K562 (cell line): ENCODE results near the gene TOX3. TPM values are rescaled to one million over a fixed set of nuclear protein-coding genes. Genes with fewer than 3 reads are reported as not detected.

Experiments used
- CHCHD3 ChIP-seq: fragments of 250-450 bp; sonication (Bioruptor Pico); IDR thresholded peaks from 2 replicates; pipeline ENCODE4 v2.1.2; 2022; ENCODE audit warnings: mild to moderate bottlenecking
- CREBBP ChIP-seq: IDR thresholded peaks from one replicate; pipeline ENCODE4 v1.6.1; 2012; ENCODE audit warnings: low read depth, mild to moderate bottlenecking, control low read depth, inconsistent platforms, low read length
- MBD2 ChIP-seq: sonication (generic); IDR thresholded peaks from 2 replicates; pipeline ENCODE4 v1.6.1; 2016; ENCODE audit warnings: low read depth, borderline replicate concordance
- NONO ChIP-seq, 2 experiments: fragments of 200-400 bp in 1 of 2; fragments of 450-650 bp in 1 of 2; formaldehyde crosslinking in 1 of 2; IDR thresholded peaks; 2 replicates each; pipeline ENCODE4 v1.6.1; 2017; ENCODE audit warnings: low read depth in 2 of 2, mild to moderate bottlenecking in 2 of 2, moderate library complexity in 2 of 2, low read length in 1 of 2
- TAF1 ChIP-seq: IDR thresholded peaks from 2 replicates; pipeline ENCODE4 v1.6.1; 2011; ENCODE audit warnings: mild to moderate bottlenecking, low read length, moderate library complexity; ENCODE audit not compliant: insufficient read depth, control insufficient read depth, severe bottlenecking; ENCODE audit errors: extremely low read depth
- TOE1 ChIP-seq, 2 experiments: fragments of 450-650 bp in 1 of 2; sonication (generic) in 1 of 2; formaldehyde crosslinking in 1 of 2; IDR thresholded peaks; 2 replicates each; pipeline versions ENCODE4 v1.7.1 to v1.8.0; 2016 to 2022; ENCODE audit warnings: borderline replicate concordance in 2 of 2, mild to moderate bottlenecking in 2 of 2, antibody characterized with exemption in 1 of 2, inconsistent platforms in 1 of 2, low read depth in 1 of 2, missing genetic modification reagents in 1 of 2, moderate library complexity in 1 of 2
- ZNF57 ChIP-seq: fragments of 450-650 bp; formaldehyde crosslinking; IDR thresholded peaks from 2 replicates; pipeline ENCODE4 v1.4.0; 2020; ENCODE audit warnings: mild to moderate bottlenecking, moderate library complexity
- ZNF77 ChIP-seq: fragments of 250-450 bp; sonication (Bioruptor Pico); IDR thresholded peaks from 2 replicates; pipeline ENCODE4 v1.5.0; 2020
- ZSCAN29 ChIP-seq: fragments of 450-650 bp; IDR thresholded peaks from 2 replicates; pipeline ENCODE4 v1.6.1; 2017
- polyA plus RNA-seq, 8 experiments: library from polyadenylated mRNA; depleted of rRNA in 4 of 8; stranded (reverse) in 5 of 8; unstranded in 3 of 8; fragments of >200 nt; fragmentation: Nextera tagmentation in 2 of 8; fragmentation: Illumina TruSeq in 1 of 8; extraction: Ambion mirVana in 2 of 8; extraction: Trizol in 1 of 8; gene quantifications; 2 replicates each; pipeline versions ENCODE4 v1.2.1 to v1.2.3, GENCODE V29; 2011 to 2014; ENCODE audit warnings: inconsistent platforms in 1 of 8, missing spikeins in 1 of 8
- total RNA-seq, 7 experiments: library from RNA; depleted of rRNA in 6 of 7; stranded (reverse); fragments of >200 nt in 6 of 7; fragmentation: Illumina TruSeq in 2 of 7; extraction: Trizol in 2 of 7; gene quantifications; 2 replicates each; pipeline versions ENCODE4 v1.2.1 to v1.2.3, GENCODE V29; 2011 to 2021; ENCODE audit warnings: low replicate concordance in 1 of 7
- TF ChIP-seq, protein P1 (sequence below): fragments of 250-450 bp; sonication (Bioruptor Pico); IDR thresholded peaks from 2 replicates; pipeline ENCODE4 v1.5.0; 2022; ENCODE audit warnings: mild to moderate bottlenecking
- TF ChIP-seq, protein P2 (sequence below): sonication (generic); formaldehyde crosslinking; IDR thresholded peaks from 2 replicates; pipeline ENCODE4 v1.8.0; 2022; ENCODE audit warnings: mild to moderate bottlenecking, missing genetic modification reagents

Gene TOX3
- total and polyA plus RNA-seq, 9 of the 15 experiments (the other 6 are each of a cell fraction or from before 2014, with no cell fraction given): not detected

DNA sequence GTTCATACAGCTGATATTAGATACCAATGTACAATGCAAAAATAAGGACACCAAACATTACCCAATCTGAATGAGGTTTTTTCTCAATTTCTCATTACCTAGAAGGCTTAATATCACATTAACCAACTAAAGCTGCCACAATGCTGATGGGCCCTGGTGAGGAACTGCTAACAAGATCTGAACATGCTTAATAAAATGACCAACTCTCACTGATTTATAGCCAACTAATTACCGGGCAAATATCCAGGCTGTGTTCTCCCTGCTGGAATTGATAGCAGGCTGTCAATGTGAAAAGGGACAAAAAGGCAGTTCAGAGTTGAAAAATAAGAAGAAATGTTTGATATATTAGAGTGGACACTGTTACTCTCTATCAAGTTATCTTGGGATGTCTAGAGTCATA, 124.6 kb downstream of the TOX3 start (continued):
- TF ChIP-seq, protein P1, sequence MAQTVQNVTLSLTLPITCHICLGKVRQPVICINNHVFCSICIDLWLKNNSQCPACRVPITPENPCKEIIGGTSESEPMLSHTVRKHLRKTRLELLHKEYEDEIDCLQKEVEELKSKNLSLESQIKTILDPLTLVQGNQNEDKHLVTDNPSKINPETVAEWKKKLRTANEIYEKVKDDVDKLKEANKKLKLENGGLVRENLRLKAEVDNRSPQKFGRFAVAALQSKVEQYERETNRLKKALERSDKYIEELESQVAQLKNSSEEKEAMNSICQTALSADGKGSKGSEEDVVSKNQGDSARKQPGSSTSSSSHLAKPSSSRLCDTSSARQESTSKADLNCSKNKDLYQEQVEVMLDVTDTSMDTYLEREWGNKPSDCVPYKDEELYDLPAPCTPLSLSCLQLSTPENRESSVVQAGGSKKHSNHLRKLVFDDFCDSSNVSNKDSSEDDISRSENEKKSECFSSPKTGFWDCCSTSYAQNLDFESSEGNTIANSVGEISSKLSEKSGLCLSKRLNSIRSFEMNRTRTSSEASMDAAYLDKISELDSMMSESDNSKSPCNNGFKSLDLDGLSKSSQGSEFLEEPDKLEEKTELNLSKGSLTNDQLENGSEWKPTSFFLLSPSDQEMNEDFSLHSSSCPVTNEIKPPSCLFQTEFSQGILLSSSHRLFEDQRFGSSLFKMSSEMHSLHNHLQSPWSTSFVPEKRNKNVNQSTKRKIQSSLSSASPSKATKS (CRISPR knock-in tag): no peak
- TF ChIP-seq ZNF57 (CRISPR knock-in tag) (no peak), TOE1 (IDR thresholded peaks at IDR 0.05; ENCODE audit: borderline replicate concordance) (no peak), TOE1 (CRISPR knock-in tag; IDR thresholded peaks at IDR 0.05; ENCODE audit: borderline replicate concordance, low read depth) (no peak), ZNF77 (CRISPR knock-in tag) (no peak), TAF1 (no peak), MBD2 (no peak), CREBBP (no peak), NONO (IDR thresholded peaks at IDR 0.05; ENCODE audit: low read depth in 2 of 2, low read length in 1 of 2) (no peak), ZSCAN29 (no peak), CHCHD3 (no peak)
- TF ChIP-seq, protein P2, sequence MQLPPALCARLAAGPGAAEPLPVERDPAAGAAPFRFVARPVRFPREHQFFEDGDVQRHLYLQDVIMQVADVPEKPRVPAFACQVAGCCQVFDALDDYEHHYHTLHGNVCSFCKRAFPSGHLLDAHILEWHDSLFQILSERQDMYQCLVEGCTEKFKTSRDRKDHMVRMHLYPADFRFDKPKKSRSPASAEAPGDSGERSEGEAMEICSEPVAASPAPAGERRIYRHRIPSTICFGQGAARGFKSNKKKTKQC (CRISPR knock-in tag): no peak
